BJ (cell line): ENCODE data around the gene PIP4K2A. TPM values are rescaled to one million over a fixed set of nuclear protein-coding genes. Genes with fewer than 3 reads are reported as not detected.

Source experiments
- CTCF ChIA-PET: fragments of 350-600 bp; formaldehyde crosslinking; extraction: SDS; loops from one replicate; lab custom pipeline; 2021; ENCODE audit warnings: antibody characterized with exemption, inconsistent platforms; lab: Yijun Ruan, JAX
- POLR2A ChIA-PET: fragments of 300-600 bp; sonication (Branson Sonifier 250); formaldehyde crosslinking; extraction: SDS; loops from one replicate; lab custom pipeline; 2021; ENCODE audit warnings: antibody characterized with exemption; lab: Charles Lee
- DNase-seq: peaks from one replicate; pipeline ENCODE4 v3.0.0-alpha.2; 2011; ENCODE audit warnings: low read depth
- H3K27me3 ChIP-seq: 2 replicates; pipeline ENCODE4 v1.6.0; 2011; ENCODE audit warnings: low read length; ENCODE audit not compliant: control insufficient read depth, insufficient read depth
- H3K36me3 ChIP-seq: 2 replicates; pipeline ENCODE4 v1.5.1; 2011; ENCODE audit warnings: low read length; ENCODE audit not compliant: control insufficient read depth, insufficient read depth
- H3K4me3 ChIP-seq: 2 replicates; pipeline ENCODE4 v1.5.1; 2011; ENCODE audit warnings: low read depth, mild to moderate bottlenecking, control low read depth, low read length
- CTCF ChIP-seq: IDR thresholded peaks from 2 replicates; pipeline ENCODE4 v1.5.1; 2011; ENCODE audit warnings: low read depth, mild to moderate bottlenecking, control low read depth, inconsistent platforms, low read length, moderate library complexity; ENCODE audit not compliant: insufficient read depth
- polyA plus RNA-seq: library from polyadenylated mRNA; depleted of rRNA; stranded (reverse); fragments of >200 nt; gene quantifications from 2 replicates; pipeline ENCODE4 v1.2.3, GENCODE V29; 2011

Gene PIP4K2A
- polyA plus RNA-seq, 1 experiment = 17.3 TPM

GRCh38 chr10:22599048-22599561, 115.3 kb downstream of the PIP4K2A start:
- DNase-seq = peak; percentile 50
- POLR2A ChIA-PET = no interaction called here
- H3K4me3 ChIP-seq = no peak overlapping the region
- no peaks in the 10 kb centered on the region for H3K27me3 ChIP-seq
- TF ChIP-seq CTCF = no peak
- H3K36me3 ChIP-seq = peaks cover 2% of the 10 kb centered on the region
- CTCF ChIA-PET = interaction anchor here (0.9 to 1.0 kb wide), 2 partner anchors 11 to 56 kb away, joined by 3 to 4 read pairs; no protein-coding TSS in a partner anchor

DNA sequence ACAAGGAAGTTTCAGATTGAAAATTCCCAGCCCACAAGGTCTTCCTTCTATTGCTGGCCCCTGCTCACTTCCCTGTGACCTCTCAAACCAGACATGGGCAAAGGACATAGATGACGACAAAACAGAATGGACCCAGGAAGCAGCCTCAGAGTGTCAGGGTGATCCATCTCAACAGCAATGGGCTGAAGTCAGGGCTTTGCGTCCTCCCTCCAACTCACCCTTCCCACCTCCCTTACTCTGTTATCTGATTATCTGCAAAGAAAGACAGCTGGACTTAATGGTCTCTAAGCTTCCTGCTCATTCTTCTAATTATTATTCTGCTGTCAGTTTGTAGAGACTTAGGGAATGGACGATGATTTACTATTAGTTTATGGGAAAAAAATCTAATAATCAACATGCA, 115.9 kb downstream of the PIP4K2A start:
- TF ChIP-seq CTCF = no peak
- Histone ChIP-seq H3K36me3 (peaks cover 2% of the 10 kb centered on the region), H3K27me3 (no peaks in the 10 kb centered on the region), H3K4me3 (no peak overlapping the region)
- ChIA-PET POLR2A (no interaction called here), CTCF (interaction anchor here (0.6 kb wide), 1 partner anchor 32 kb away, joined by 3 read pairs; no protein-coding TSS in a partner anchor)
- DNase-seq = no peak

GRCh38 chr10:22597138-22597537, 117.2 kb downstream of the PIP4K2A start:
- CTCF ChIA-PET = no interaction called here
- Histone ChIP-seq H3K4me3 (no peak overlapping the region), H3K36me3 (peaks cover 2% of the 10 kb centered on the region), H3K27me3 (no peaks in the 10 kb centered on the region)
- no peak for TF ChIP-seq CTCF
- POLR2A ChIA-PET = no interaction called here
- DNase-seq = no peak

DNA sequence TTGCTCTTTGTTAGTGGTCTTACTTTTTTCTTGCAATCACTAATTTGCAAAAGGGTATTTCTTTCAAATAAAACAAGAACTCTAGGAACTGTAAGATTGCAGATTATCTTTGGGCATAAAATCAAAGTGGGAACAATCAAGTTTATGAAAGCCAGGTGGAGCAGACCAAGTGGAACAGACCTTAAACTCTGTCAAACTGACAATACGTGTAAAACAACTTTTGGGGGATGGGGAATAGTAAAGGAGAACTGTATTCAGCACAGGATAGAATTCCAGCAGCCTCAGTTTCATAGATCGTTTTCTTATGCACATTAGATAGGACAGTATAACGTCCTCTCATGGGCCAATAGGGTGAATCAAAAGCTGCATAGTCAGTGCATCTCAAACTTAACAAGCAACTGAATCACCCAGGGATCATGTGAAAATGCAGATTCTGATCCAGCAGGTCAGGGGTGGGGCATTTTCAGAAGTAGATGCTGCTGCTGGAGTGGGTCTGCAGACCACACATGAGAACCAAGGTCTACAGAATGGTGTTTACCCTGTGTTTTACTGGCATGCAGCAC, 120.7 kb downstream of the PIP4K2A start:
- POLR2A ChIA-PET = no interaction called here
- TF ChIP-seq CTCF = no peak
- DNase-seq = no peak
- Histone ChIP-seq H3K4me3 (no peak overlapping the region), H3K36me3 (no peaks in the 10 kb centered on the region; the same call in 1 of the 2 replicates), H3K27me3 (no peaks in the 10 kb centered on the region)
- CTCF ChIA-PET = interaction anchor here (1.9 kb wide), 1 partner anchor 20 kb away, joined by 5 read pairs; no protein-coding TSS in a partner anchor

- CTCF ChIA-PET = interaction anchor here (1.9 kb wide), 1 partner anchor 20 kb away, joined by 5 read pairs; no protein-coding TSS in a partner anchor
- no peaks in the 10 kb centered on the region for H3K27me3 ChIP-seq
- POLR2A ChIA-PET = no interaction called here
- H3K4me3 ChIP-seq = no peak overlapping the region
- no peak for TF ChIP-seq CTCF
- H3K36me3 ChIP-seq = no peaks in the 10 kb centered on the region; the same call in 1 of the 2 replicates
- no peak for DNase-seq
These were observed 121.4 kb downstream of the PIP4K2A start for GRCh38 chr10:22593026-22593425.
